LNCaP clone FGC (cell line): ENCODE data around the gene SIK1.
"Not testable (repeated sequence)": the region's sequence is repeated elsewhere in the genome, so short reads cannot be mapped to it uniquely, and the experiment has no call there.

Source experiments
- DNase-seq: peaks from one replicate; pipeline ENCODE4 v3.0.0-alpha.2; 2011; ENCODE audit warnings: low read depth
- H3K4me3 ChIP-seq: 2 replicates; pipeline ENCODE4 v1.5.1; 2011; ENCODE audit warnings: mild to moderate bottlenecking, low read depth, low read length, control low read depth

The SIK1 gene

DNA sequence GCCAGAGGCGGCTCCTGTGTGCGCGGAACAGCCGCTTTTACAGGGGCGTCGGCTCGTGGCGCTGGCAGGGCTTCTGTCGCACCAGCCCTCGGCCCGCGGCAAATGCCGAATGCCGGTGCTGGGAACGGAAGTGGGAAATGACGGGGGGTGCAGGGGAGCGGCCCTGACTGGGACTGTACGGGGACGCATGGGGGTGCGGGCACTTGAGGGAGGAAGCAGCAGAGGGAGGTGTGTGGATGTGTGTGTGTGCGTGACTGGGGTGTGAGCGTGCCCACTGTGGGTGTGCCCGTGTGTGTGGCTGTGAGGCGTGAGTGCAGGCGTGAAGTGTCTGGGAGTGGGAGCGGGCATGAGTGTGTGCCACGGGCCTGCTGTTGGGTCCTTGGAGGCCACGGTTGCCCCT is 17.6 kb upstream of the SIK1 start:
- H3K4me3 ChIP-seq, DNase-seq: not testable (repeated sequence)

- not testable (repeated sequence) for H3K4me3 ChIP-seq, DNase-seq
Measured at GRCh38 chr21:43442571-43442970, 15.6 kb upstream of the SIK1 start.

DNA sequence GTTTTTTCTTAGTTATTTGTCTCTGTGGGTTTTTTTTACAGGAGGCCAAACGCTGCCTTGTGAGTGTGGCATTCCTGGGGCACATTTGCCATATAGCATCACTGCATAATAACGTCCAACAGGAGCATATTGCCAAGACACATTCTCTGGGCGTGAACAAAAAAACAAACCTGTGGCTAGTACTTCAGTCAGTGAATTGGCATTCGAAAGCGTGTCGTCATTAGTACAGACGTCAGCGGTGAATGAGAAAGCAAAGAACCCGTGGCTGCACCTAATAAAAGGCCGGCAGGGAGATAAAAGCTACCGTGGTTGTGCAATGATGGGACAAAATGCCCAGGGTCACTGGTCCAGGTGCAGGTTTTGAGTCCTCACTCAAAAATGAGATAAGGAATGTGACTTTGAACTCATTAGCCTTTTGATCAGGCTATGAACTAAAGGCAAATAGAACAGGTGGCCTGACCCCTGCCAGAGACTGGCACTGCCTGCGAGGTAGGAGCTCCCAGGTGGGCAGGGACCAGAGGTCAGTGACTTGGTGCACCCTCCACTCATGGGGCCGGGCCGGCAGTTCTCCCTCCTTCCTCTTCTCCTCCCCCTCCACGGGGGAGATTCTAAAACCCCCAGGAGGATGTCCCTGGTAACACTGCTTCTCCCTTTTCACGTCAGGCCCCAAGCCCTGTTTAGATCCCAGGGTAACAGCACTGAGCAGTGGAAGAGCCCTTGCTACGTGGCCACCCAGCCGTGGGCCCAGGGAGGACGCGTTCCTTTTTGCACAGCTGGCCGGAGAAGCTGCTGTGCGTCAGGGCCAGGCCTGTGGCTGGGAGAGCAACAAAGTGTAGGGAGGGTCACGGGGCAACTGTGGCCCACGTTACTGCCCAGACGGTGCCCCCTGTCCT is 14.2 kb upstream of the SIK1 start:
- not testable (repeated sequence) for DNase-seq, H3K4me3 ChIP-seq

GRCh38 chr21:43439316-43440075 is 12.6 kb upstream of the SIK1 start:
- H3K4me3 ChIP-seq, DNase-seq: not testable (repeated sequence)

- not testable (repeated sequence) for H3K4me3 ChIP-seq, DNase-seq
Measured at GRCh38 chr21:43436272-43436671, 9.3 kb upstream of the SIK1 start.

- DNase-seq, H3K4me3 ChIP-seq: not testable (repeated sequence)
Measured at GRCh38 chr21:43433340-43434136, 6.6 kb upstream of the SIK1 start.

- H3K4me3 ChIP-seq, DNase-seq: not testable (repeated sequence)
Measured at GRCh38 chr21:43430830-43431416, 4.0 kb upstream of the SIK1 start.

DNA sequence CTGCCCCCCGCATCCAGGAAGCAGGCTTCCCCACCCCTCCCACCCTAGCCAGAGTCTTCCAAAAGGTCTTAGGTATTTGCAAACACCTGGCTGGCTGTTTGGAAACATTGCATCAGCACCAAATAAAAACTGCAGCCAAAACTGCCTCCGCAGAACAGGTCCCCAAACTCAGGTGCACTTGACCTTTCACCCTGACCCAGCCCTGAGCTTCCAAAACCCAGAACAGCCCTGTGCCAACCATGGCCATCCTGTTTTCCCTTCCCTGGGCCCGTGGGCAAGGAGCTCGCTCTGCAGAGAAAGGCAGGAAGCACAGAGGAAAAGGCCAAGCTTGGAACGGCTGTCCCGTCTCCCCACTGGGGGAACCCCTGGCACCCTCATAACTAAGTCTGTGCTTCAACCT is 2.0 kb upstream of the SIK1 start:
- DNase-seq, H3K4me3 ChIP-seq: not testable (repeated sequence)

DNA sequence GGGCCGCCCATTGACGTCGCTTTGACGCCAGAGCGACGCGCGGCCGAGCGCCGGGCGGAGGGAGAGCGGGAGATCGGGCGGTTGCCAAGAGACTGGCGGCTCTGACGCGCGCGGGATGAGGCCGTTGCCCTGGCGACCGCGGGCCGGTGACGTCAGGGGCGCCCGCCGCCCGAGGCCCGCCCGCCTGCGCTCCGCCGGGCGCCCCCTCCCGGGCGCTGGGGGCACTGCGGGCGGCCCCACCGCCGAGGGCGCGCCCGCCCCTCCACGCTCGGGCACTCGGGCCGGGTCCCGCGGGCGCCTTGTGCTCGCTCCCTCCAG is 270 bp upstream of the SIK1 start:
- H3K4me3 ChIP-seq, DNase-seq: not testable (repeated sequence)

- DNase-seq, H3K4me3 ChIP-seq: not testable (repeated sequence)
Measured at GRCh38 chr21:43426004-43426403, 927 bp downstream of the SIK1 start.

DNA sequence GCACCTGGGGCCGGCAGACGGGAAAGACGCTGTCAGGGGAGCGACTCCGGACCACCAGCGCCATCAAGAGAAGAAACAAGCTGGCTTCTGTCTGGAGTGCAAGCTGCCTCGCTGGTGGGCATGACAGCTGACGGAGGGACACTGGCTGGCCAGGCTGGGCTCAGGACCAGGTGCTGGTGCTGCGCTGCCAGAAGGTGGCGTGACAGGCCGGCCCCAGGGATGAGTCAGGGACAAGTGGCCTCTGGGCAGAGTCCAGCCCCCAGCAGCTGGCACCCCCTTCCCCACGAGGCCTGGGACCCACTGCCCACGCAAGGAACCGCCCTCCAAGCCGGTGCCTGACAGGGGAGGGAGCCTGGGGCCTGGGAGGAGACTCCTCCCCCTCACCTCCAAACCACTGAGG is 7.5 kb downstream of the SIK1 start:
- not testable (repeated sequence) for H3K4me3 ChIP-seq, DNase-seq

DNA sequence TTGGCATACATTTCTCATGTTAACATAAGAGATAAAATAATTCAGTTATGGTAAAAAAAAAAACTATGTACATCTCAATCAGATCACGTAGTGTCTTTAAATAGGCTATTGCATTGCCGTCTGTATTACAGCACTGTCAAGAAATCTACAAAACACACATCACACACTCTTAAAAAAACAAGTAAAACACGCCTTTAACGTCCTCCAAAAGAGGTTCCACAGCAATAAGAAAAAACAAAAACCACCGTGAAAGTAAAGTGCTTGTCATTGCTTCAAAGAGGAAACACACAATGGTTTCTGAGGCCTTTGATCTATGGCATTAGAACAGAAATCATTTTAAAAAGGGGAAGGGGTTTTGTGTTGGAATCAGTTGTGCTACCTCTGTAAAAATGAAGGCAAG is 12.4 kb downstream of the SIK1 start:
- not testable (repeated sequence) for DNase-seq, H3K4me3 ChIP-seq

GRCh38 chr21:43412020-43412788 is 14.7 kb downstream of the SIK1 start:
- not testable (repeated sequence) for DNase-seq

DNA sequence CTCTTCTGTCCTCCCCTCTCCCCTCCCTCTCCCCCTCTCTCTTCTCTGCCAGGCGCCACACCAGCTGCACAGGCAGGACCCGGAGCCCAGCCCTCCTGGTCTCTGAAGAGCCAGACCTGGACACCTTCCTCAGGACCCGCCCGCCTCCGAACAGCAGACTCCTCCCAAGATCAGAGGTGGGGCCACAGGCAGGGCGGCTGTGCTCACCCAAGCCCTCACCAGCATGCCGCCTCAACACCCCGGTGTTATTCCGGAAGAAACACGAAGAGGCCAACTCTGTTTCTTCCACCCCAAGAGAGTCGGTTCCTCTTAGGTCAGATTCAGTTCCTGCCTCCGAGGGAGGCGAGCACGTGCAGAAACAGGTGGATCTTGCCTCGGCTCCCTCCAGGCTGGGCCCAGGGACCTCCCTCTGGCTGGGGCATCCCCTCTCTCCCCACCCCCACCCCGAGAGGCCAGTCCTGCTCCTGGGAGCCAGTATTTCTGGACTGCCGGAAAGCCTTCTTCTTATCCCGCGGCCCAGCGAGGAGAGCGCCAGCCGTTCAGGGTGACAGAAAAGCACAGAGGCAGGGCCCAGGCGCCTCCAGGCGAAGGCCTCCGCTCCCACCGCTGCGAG is 16.4 kb downstream of the SIK1 start:
- not testable (repeated sequence) for H3K4me3 ChIP-seq, DNase-seq

More at GRCh38 chr21:43412020-43412788, 14.7 kb downstream of the SIK1 start:
- H3K4me3 ChIP-seq, result not testable (repeated sequence)

- not testable (repeated sequence) for DNase-seq, H3K4me3 ChIP-seq
Measured at GRCh38 chr21:43407139-43407538, 19.8 kb downstream of the SIK1 start.

- DNase-seq, H3K4me3 ChIP-seq: not testable (repeated sequence)
Measured at GRCh38 chr21:43404450-43404849, 22.5 kb downstream of the SIK1 start.

DNA sequence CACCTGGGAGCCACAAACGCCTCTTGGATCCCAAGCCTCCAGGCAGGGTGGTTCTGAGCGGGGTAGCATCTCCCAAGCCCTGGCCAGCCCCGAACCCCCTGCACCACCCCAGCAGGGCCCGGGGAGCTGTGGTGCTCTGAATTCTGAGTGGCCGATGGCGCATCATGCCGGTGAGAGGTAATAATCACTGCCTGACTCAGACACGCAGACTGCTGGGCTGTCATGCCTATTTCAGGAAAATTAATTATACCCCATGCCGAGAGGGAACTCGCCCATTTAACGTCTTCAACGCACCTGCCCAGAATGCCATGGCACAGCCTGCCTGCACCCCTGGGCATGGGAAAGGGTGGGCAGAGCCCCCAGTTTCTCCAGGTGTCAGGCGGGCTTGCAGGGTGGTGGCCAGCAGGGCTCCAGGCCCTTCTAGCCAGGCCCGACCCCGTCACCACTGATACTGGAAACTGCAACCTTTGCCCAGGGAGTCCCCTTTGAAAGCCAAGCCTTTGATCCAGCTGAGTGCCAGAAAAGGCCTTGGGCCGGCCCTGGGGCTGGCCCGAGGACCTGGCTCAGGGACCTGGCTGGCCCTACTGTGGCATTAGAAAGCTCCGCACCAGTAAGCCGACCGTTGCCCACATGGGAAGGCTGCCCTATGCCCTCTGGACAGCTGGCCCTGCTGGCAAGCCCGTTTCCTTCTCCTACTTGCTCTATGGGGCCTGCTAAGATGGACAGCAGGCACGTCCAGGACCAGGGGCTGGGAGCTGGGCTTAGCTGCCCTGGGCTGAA is 23.1 kb downstream of the SIK1 start:
- not testable (repeated sequence) for DNase-seq

More for the DNA sequence above, 23.1 kb downstream of the SIK1 start:
- H3K4me3 ChIP-seq, result not testable (repeated sequence)
